ENCODE measurements around the gene IL17B. TPM values are rescaled to one million over a fixed set of nuclear protein-coding genes. Genes with fewer than 3 reads are reported as not detected.

The IL17B gene
- total RNA-seq, 1 experiment from 2014 or later = not detected

GRCh38 chr5:149380466-149381121 is 1.5 kb upstream of the IL17B start:
- Histone ChIP-seq H2BK5ac (ENCODE audit: insufficient read length, low read length) (no peak overlapping the region), H3K79me1 (ENCODE audit: insufficient read depth, low read depth, low read length, poor library complexity, severe bottlenecking) (no peaks in the 10 kb centered on the region), H4K8ac (replicated peaks; ENCODE audit: insufficient read length, low read depth, low read length) (no peak overlapping the region), H4K20me1 (ENCODE audit: control insufficient read depth, insufficient read depth, insufficient read length) (no peaks in the 10 kb centered on the region), H3K9me3 (ENCODE audit: control insufficient read depth, low read depth, low read length) (no peaks in the 10 kb centered on the region), H2BK20ac (ENCODE audit: low read depth, low read length, poor library complexity, severe bottlenecking) (no peak overlapping the region), H3K14ac (ENCODE audit: insufficient read depth, low read length) (no peak overlapping the region; the same call in 1 of the 2 replicates), H4K91ac (ENCODE audit: insufficient read length, low read depth, low read length) (no peak overlapping the region), H3T11ph (ENCODE audit: low read length) (no peak overlapping the region), H3K18ac (ENCODE audit: insufficient read length, low read depth, low read length) (no peak overlapping the region), H4K5ac (ENCODE audit: insufficient read length, low read depth, low read length) (no peak overlapping the region), H3K56ac (ENCODE audit: insufficient read length, low read depth, low read length) (no peak overlapping the region), H3K9ac (ENCODE audit: extremely low read depth, insufficient read length, low read length) (no peak overlapping the region), H3K4me1 (ENCODE audit: insufficient read depth, low read length) (no peaks in the 10 kb centered on the region), H3K27me3 (ENCODE audit: insufficient read depth, low read length) (no peaks in the 10 kb centered on the region; the same call in 1 of the 2 replicates), H3K79me2 (ENCODE audit: insufficient read depth, low read length) (no peaks in the 10 kb centered on the region), H3K4ac (ENCODE audit: low read depth, low read length) (no peak overlapping the region), H2BK12ac (ENCODE audit: insufficient read length, low read depth, low read length) (no peak overlapping the region), H3K4me2 (ENCODE audit: insufficient read depth, insufficient read length, low read length) (no peak overlapping the region), H3K23ac (ENCODE audit: insufficient read length, low read depth, low read length) (no peak overlapping the region), H2BK120ac (ENCODE audit: low read depth, low read length, poor library complexity, severe bottlenecking) (no peak overlapping the region), H2BK15ac (ENCODE audit: low read depth, low read length) (no peak overlapping the region), H3K27ac (ENCODE audit: insufficient read length, low read depth, low read length) (no peak overlapping the region), H3K23me2 (ENCODE audit: insufficient read length, low read depth, low read length, poor library complexity, severe bottlenecking) (no peaks in the 10 kb centered on the region), H2AK5ac (ENCODE audit: insufficient read length, low read length) (no peak overlapping the region), H2AFZ (ENCODE audit: low read length) (no peak overlapping the region)
- no peaks in the 10 kb centered on the region for H3K27me3 Mint-ChIP-seq (ENCODE audit: low read depth)
- peak overlapping the region in 2 of 3 experiments; percentile 31 to 41; a peak in 3 of 7 replicates for H3K27ac Mint-ChIP-seq
- no peak for DNase-seq
- TF ChIP-seq CTCF (conservative IDR thresholded peaks at IDR 0.05) = no peak
- no CpG with 5 or more reads among the region's 16 CpGs for WGBS (ENCODE audit: extremely low coverage, insufficient read length, low lambda C conversion rate)
- H3K9me3 Mint-ChIP-seq = no peaks in the 10 kb centered on the region; a peak in 1 of 5 replicates
- H3K4me1 Mint-ChIP-seq = peaks cover 13 to 17% of the 10 kb centered on the region in 2 experiments
- H3K36me3 Mint-ChIP-seq (ENCODE audit: insufficient read depth in 1 of 3, low read depth in 3 of 3) = no peaks in the 10 kb centered on the region
- H3K4me3 Mint-ChIP-seq = no peak overlapping the region

Measured in H9 (cell line).